Activated CD8-positive, alpha-beta memory T cell treated with anti-CD3 and anti-CD28 coated beads, Interleukin-2, amount 50 U/mL, for 1 hour (primary cell): ENCODE results near the gene EXOC3L2.

Experiments
- DNase-seq: peaks from one replicate; pipeline ENCODE4 v3.0.0-alpha.2; 2020; ENCODE audit errors: extremely low read depth

Gene EXOC3L2

DNA sequence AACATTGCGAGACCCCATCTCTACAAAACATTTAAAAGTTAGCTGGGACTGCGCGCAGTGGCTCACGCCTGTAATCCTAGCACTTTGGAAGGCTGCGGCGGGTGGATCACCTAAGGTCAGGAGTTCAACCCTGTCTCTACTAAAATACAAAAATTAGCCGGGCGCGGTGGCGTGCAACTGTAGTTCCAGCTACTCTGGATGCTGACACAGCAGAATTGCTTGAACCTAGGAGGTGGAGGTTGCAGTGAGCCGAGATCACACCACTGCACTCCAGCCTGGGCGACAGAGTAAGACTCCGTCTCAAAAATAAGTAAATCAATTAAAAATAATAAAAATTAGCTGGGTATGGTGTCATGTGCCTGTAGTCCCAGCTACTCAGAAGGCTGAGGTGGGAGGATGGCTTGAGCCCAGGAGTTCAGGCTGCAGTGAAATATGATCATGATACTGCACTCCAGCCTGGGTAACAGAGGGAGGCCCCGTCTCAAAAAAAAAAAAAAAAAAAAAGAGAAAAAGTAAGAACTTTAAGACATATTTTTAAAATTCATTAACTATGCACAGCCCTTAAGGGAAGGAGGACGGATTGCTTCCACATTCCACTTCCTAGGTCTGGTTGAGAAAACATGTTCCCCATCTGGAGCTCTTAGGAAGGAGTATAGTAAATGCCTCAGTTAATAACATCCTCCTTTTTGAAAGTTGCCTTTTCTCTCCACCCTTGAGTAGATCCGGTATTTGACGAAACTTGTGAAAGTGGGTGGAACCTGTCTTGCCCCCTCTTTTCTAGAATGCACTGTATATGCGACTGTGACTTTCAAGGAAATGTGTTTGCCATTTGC is 26.1 kb downstream of the EXOC3L2 start:
- DNase-seq: no peak

DNA sequence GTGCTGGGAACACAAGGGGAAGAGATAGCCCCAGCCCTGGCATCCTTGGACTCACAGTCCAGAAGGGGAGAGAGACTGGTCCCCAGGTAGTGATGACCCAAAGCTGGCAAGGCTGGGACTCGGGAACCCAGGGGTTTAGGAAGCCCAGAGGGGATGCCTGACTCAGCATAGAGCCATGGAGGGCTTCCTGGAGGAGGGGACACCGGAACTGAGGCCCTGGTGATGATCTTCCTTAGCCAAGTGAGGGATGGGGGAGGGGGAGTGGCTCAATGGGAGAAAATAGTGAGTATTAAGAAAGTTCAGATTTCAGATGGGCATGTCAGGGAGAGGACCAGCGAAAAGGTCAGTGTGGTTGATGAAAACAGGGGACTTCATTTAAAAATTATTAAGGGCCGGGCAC is 26.8 kb downstream of the EXOC3L2 start:
- DNase-seq: no peak

DNA sequence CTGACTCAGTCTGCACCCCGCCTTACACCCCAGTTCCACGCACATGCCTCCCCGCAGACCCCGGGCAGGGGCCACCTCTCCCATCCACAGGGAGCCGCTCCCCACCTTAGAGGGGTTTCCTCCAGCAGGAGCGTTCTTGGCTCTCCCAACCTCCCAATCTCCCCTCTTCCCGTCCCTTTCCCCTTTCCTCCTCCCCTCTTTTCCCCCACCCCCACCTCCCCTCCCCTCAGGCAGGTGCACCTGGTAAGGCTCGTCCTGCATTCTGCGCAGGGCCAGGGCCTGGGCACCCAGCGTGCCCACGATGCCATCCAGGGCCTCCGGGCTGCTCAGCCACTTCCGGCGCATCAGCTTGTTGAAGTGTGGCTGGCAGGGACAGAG is 27.3 kb downstream of the EXOC3L2 start:
- no peak for DNase-seq

DNA sequence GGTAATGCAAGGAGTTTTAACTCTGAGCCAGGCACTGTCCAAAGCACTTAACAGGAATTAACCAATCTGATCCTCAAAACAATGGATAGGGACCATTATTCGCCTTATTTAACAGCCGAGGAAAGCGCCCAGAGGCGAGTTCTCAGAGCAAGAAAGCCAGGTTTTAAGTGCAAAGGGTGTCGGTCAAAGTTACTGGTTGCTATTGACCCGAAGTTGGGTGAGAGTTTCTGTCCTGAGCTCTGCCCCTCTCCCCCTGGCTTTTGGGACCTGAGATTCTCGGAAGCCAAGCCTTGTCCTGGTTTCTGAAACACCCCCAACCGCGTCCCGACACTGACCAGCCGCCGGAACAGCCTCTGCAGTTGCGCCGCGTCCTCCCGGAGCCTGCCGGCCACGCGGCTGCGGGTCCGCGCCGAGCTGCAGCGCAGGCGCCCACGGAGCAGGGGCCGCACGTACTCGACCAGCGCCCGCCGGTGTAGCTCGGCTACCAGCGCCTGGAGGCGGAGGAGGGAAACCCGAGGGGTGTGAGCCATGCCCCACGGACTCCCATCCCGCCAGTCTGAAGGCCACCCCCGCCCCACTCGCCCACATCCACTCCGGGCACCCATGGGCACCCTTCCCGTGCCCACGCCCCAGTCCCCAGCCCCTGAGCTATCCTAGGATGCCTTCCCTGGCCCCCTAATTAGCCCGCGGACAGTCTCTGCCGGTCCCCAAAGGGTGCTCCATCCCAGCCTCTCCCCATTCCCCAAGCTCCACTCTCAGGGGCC is 27.8 kb downstream of the EXOC3L2 start:
- no peak for DNase-seq

DNA sequence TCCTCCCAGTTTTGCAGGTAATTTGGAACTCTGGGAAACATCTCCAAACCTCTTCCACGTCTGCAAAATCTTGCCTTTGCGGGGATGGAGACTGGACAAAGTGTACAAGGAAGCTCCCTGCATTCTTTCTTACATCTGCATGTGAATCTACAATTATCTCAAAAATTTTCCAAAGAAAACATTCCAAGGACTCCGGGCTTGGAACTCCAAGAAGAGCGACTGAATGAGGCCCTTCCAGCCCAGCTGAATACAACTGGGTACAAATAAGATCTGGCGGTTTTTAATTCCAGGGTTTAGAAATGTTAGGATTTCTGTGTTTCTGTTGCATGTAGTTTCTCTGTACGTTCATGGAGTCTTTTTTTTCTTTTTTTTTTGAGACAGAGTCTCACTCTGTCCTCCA is 28.5 kb downstream of the EXOC3L2 start:
- DNase-seq: no peak

DNA sequence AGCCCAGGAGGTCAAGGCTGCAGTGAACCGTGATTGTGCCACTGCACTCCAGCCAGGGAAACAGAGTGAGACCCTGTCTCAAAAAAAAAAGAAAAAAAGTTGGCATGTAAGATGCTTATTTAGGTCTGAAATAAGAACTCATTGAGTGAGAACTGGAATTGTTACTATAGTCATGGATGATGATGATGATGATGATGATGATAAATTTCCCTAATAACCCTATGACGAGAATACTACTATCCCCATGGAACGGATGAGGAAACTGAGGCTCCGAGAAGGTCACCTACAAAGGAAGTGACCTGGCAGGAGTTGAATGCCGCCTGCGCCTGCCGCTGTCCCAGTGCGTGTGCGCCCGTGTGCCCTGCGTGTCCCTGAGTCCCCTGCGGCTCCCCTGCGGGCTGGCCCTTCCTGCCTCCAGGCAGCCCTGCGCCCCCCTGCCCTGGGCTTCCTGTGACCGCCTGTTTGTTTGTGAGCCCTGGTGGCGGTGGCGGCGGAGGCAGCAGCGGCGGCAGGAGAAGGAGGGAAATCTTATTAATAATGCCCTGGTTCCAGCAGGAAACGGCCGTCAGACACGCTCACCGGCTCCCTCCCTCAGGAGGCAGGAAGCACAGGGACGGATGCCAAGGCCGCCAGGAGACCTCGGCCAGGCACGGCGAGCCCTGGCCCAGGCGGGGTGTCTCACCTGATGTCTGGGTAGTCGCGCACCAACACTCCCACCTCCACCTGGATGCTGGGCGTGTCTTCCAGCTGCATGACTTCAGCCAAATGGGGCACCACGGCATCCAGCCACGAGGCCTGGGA is 29.6 kb downstream of the EXOC3L2 start:
- DNase-seq: no peak

DNA sequence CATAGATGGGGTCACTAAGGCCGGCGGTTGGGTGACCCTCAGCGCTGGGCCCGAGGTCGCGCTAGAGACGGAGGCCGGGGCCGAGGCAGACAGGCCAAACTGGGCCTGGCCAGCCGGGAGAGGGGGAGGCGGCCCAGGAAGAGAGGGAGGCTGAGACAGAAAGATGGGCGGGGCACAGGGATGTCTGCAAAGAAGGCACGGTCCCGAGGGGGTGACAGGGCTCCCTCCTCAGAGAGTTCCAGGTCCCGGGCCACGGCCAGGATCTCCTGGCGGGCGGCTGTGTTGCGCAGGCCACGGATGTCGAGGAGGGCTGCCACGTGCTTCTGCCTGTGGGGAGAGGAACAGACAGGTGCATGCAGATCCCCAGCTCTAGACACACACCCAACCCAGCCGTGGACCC is 32.2 kb downstream of the EXOC3L2 start:
- no peak for DNase-seq

DNA sequence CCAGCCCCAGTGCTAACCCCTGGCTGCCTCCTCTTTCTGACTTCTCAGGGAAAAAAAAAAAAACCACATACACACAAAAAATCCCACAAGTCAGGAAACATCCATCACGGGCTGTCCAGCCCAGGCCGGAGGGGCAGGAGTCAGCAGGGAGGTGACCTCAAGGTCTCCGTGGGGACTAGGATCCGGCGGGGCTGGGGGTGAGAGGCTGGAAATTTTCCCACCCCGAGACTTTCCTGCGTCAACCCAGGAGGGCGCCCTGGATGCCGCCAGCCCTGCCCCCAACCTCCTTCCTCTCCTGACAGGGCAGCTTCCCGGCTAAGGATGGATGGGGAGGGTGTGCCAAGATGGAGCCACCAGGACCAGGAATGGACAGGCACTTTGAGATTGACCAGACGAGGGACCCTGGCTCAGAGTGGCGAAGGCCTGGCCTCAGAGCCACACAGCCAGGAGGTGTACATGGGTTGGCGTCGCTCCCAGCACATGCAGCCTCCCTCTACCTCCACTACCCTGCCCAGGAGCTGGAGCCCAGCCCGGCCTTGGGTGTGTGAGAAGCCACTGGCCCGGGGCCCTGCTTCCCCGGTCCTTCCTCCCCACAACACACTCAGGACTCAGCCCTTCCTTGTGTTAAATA is 33.3 kb downstream of the EXOC3L2 start:
- DNase-seq: no peak

DNA sequence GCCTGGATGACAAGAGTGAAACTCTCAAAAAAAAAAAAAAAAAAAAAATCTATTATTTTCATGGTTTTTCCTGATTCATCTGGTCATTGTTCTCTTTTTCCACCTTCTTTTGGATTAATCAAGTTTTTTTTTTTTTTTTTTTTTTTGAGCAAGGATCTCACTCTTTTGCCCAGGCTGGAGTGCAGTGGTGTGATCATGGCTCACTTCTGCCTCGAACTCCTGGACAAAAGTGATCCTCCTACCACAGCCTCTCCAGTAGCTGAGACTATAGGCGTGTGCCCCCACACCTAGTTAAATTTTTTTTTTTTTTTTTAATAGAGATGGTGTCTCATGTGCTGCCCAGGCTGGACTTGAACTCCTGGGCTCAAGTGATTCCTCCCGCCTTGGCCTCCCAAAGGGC is 38.9 kb downstream of the EXOC3L2 start:
- no peak for DNase-seq

DNA sequence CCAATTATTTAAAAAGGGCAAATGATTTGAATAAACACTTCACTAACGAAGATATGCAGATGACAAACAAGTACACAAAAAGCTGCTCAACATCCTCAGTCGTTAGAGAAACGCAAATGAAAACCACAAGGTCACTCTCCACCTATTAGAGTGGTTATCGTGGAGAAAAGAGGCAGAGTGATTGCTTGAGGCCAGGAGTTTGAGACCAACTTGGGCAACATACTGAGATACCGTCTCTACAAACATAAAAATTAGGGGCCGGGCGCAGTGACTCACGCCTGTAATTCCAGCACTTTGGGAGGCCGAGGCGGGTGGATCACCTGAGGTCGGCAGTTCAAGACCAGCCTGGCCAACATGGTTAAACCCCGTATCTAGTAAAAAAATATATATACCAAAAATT is 39.4 kb downstream of the EXOC3L2 start:
- DNase-seq: no peak

DNA sequence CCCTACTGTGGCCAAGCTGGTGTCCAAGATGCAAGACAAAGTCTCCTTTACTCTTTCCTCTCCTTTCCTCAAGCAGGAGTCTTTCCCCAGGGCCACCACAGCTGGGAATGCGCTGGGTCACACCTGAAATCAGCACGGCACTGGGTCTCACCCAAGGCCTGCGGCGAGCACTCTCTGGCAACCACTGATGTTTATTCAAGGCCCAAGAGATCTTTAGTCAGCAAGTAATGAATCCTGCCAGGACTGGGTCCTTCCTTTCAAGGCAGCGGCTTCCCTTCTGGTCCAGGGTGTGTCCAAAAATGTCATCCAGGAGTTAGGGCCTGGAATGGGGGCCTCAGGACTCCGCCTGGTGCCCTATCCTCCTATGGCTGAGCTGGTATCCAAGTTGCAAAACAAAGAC is 42.6 kb downstream of the EXOC3L2 start:
- DNase-seq: no peak

DNA sequence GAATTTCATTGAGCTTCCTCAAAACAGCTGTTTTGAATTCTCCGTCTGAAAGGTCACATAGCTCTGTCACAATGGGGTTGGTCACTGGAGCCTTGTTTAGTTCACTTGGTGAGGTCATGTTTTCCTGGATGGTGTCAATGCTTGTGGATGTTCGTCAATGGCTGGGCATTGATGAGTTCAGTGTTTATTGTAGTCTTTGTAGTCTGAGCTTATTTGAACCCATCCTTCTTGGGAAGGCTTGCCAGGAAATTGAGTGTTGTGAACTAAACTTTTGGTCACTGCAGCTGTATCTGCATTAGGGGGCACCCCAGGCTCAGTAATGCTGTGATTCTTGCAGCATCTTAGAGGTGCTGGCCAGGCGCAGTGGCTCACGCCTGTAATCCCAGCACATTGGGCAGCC is 44.6 kb downstream of the EXOC3L2 start:
- DNase-seq: no peak

DNA sequence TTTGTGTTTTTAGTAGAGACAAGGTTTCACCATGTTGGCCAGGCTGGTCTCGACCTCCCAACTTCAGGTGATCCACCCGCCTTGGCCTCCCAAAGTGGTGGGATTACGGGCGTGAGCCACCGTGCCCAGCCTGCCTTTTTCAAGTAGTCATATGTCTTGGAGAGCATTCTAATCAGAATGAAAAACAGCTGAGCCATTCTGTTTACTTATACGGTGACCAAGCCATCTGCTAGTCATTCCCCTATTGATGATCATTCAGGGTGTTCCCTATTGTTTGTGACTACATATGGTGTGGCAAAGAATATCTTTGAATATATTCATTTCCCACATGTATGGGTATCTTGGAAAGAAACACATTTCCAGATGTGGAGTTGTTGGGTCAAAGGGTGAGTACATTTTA is 49.4 kb downstream of the EXOC3L2 start:
- no peak for DNase-seq

DNA sequence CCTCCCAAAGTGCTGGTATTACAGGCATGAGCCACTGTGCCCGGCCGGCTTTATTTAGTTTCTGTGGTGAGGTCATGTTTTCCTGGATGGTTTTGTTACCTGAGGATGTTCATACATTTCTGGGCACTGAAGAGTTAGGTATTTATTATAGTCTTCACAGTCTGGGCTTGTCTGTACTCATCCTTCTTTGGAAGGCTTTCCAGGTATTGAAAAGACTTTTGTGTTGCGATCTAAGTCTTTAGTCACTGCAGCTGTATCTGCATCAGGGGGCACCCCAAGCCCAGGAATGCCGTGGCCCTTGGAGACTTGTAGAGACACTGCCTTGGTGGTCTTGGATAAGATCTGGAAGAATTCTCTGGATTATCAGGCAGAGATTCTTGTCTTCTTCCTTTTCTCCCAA is 53.8 kb downstream of the EXOC3L2 start:
- DNase-seq: no peak

DNA sequence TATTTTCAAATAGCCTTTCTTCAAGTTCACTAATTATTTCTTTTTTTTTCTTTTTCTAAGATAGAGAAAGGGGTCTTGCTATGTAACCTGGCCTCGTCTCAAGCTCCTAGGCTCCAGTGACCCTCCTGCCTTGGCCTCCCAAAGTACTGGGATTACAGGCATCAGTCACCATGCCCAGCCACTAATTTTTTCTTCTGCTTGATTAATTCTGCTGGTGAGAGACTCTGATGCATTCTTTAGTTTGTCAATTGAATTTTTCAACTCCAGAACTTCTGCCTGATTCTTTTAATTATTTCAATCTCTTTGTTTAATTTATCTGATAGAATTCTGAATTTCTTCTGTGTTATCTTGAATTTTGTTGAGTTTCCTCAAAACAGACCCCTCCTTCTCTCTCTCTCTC is 55.2 kb downstream of the EXOC3L2 start:
- DNase-seq: no peak

DNA sequence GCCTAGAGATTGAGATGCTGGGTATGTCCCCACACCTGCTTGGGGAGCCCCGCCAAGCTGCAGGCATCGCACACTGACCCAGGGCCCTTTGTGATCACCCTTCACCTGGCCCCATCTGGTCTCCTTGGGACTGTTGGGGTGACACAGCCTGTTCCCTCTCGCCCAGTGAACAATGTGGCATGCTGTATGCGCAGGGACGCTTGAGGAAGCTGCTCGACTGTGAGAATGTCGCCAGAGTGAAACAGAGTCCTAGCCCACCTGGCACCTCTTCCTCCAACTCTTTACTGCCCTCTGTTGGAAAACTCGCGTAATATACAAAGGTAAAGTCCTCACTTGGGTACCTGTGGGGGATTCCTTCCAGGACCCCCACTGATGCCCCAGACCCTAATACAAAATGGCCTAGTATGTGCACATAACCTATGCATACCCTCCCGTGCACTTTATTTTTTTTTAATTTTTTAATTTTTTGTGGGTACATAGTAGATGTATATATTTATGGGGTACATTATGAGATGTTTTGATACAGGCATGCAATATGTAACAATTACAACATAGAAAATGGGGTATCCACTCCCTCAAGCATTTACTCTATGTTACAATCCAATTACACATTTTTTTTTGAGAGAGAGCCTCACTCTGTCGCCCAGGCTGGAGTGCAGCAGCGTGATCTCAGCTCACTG is 57.6 kb downstream of the EXOC3L2 start:
- no peak for DNase-seq

DNA sequence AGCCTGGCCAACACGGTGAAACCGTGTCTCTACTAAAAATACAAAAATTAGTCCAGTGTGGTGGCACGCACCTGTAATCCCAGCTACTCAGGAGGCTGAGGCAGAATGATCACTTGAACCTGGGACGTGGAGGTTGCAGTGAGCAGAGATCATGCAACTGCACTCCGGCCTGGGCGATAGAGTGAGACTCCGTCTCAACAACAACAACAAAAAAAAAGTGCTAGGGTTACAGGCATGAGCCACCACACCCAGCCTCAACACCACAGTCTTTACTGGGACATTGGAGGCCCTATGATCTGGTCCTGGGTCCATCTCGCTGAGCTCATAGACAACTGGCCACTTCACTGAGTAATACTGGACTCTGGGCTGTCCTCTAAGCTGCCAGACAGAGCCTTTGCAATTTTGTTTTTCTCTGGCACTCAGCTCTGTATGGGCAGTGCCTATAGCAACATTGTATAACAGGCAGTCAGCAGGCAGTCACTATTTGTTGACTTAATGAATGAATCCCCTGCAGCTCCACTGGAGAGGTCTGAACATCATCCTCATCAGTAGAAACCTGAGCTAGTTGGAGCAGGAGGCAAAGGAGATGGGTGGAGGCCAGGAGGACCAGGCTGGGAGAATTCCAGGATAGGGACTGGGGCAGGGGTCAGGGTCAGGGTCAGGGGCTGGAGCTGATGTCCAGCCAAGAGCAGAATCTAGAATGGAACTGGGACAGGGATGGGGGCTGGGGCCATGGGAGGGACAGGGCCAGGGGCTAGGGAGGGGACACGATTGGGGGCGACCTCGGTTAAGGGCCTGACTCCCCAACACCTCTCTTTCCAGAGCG is 58.5 kb downstream of the EXOC3L2 start:
- no peak for DNase-seq

DNA sequence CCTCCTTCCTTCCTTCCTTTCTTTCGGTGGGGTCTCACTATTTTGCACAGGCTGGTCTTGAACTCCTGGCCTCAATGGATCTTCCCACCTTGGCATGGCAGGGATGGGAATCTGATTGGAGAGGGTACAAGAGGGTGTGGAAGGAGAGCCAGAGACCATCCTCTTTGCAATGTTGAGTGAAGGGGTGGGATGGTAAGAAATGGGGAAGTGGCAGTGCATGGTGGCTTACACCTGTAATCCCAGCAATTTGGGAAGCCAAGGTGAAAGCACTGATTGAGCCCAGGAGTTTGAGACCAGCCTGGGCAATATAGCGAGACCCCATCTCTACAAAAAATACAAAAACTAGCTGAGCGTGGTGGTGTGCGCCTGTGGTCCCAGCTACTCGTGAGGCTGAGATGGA is 61.1 kb downstream of the EXOC3L2 start:
- no peak for DNase-seq

DNA sequence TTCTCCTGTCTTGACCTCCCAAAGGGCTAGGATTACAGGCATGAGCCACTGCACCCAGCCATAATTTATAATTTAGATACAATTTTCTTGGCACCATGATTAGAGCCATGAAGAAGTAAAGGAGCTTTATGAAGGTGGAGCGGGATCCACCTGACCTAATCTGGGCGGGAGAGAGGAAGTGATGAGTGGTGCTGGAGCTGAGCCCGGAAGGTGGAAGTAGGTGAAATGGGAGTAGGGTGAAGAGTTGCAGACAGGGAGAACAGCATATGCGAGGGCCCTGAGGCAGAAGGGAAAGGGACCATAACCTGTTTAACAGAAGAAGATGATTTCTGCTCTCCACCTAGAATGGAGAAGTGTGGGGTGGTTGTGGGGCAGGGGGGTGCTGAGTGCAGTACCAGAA is 62.4 kb downstream of the EXOC3L2 start:
- DNase-seq: no peak

DNA sequence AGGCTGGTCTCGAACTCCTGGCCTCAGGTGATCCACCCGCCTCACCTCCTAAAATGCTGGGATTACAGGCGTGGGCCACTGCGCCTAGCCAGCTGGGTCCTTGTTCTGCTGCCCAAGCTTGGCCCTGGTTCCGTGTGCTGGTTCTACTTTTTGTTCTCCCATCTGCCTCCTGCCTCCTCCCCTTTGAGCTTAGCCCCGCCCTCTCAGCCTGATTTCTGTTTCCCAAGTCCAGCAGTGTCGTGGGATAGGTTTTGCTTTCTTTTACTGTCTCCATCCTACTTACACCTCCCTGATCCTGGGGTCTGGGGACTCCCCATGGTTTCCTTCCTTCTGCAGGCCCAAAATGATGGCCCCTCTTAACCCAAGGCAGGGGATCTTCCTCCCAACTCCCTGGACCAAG is 64.3 kb downstream of the EXOC3L2 start:
- no peak for DNase-seq
